ENCODE data around the gene CC2D2A.

CC2D2A gene

GRCh38 chr4:15488136-15488535, 18.5 kb downstream of the CC2D2A start:
- Histone ChIP-seq H3K4me1 (ENCODE audit: insufficient read depth, poor library complexity, severe bottlenecking) (no peaks in the 10 kb centered on the region), H3K9me3 (ENCODE audit: severe bottlenecking) (peaks cover 2% of the 10 kb centered on the region), H3K36me3 (ENCODE audit: low read depth) (no peaks in the 10 kb centered on the region; the same call in 1 of the 2 replicates), H3K4me3 (ENCODE audit: severe bottlenecking) (no peak overlapping the region), H3K27me3 (ENCODE audit: insufficient read depth, poor library complexity, severe bottlenecking) (no peaks in the 10 kb centered on the region), H3K27ac (ENCODE audit: poor library complexity, severe bottlenecking) (no peak overlapping the region)
- DNase-seq (ENCODE audit: low spot score) (no peak), ATAC-seq (ENCODE audit: low read depth) (no peak)
- TF ChIP-seq CTCF (IDR thresholded peaks at IDR 0.05; ENCODE audit: poor library complexity, severe bottlenecking): no peak

DNA sequence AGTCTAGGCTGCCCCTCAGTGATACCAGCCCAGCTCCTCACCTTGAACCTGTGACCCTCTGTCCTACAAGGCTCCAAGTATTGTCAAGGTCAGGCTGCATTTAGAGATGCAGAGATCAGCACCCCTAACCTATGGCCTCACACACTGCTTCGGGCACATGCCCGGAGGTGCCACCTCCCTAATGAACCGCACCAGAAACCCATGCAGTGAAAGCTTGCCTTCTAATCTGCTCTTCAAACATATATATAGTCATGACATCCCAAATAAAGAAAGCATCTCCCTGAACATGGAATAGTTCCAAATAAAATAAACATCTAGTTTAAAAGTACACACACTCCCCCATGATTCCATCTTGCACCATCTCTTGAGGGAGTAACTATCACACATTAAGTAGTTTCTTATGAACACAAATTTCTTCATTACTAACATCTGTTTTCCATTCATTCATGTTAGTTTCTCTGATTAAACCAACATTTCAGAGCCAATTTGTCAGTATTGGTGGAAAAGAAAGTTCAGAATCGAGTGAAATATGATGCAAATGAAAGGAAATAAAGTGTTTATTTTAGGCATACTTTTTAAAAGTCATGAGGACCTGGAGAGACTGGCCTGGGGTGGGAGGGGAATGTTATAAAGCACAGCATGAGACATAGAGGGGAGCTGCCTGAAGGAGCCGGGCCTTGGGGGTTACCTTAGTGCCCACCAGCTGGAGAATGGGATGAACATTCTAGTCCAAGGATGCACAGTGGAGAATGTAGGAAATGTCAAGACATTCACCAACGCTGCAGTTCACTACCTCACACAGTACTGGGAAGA, 19.2 kb downstream of the CC2D2A start:
- Histone ChIP-seq H3K4me3 (ENCODE audit: severe bottlenecking) (no peak overlapping the region), H3K27ac (ENCODE audit: poor library complexity, severe bottlenecking) (no peak overlapping the region), H3K9me3 (ENCODE audit: severe bottlenecking) (peaks cover 2% of the 10 kb centered on the region), H3K27me3 (ENCODE audit: insufficient read depth, poor library complexity, severe bottlenecking) (no peaks in the 10 kb centered on the region), H3K4me1 (ENCODE audit: insufficient read depth, poor library complexity, severe bottlenecking) (no peaks in the 10 kb centered on the region), H3K36me3 (ENCODE audit: low read depth) (no peaks in the 10 kb centered on the region; the same call in 1 of the 2 replicates)
- TF ChIP-seq CTCF (IDR thresholded peaks at IDR 0.05; ENCODE audit: poor library complexity, severe bottlenecking): no peak
- ATAC-seq (ENCODE audit: low read depth): no peak
- no peak for DNase-seq (ENCODE audit: low spot score)

- no peak overlapping the region for H3K27ac ChIP-seq (ENCODE audit: poor library complexity, severe bottlenecking)
- ATAC-seq (ENCODE audit: low read depth): no peak
- TF ChIP-seq CTCF (IDR thresholded peaks at IDR 0.05; ENCODE audit: poor library complexity, severe bottlenecking): no peak
- no peaks in the 10 kb centered on the region; the same call in 1 of the 2 replicates for H3K36me3 ChIP-seq (ENCODE audit: low read depth)
- H3K27me3 ChIP-seq (ENCODE audit: insufficient read depth, poor library complexity, severe bottlenecking): no peaks in the 10 kb centered on the region
- DNase-seq (ENCODE audit: low spot score): no peak
- H3K4me1 ChIP-seq (ENCODE audit: insufficient read depth, poor library complexity, severe bottlenecking): no peaks in the 10 kb centered on the region
- peaks cover 2% of the 10 kb centered on the region for H3K9me3 ChIP-seq (ENCODE audit: severe bottlenecking)
- H3K4me3 ChIP-seq (ENCODE audit: severe bottlenecking): no peak overlapping the region
Measured at GRCh38 chr4:15489551-15489950, 19.9 kb downstream of the CC2D2A start.

DNA sequence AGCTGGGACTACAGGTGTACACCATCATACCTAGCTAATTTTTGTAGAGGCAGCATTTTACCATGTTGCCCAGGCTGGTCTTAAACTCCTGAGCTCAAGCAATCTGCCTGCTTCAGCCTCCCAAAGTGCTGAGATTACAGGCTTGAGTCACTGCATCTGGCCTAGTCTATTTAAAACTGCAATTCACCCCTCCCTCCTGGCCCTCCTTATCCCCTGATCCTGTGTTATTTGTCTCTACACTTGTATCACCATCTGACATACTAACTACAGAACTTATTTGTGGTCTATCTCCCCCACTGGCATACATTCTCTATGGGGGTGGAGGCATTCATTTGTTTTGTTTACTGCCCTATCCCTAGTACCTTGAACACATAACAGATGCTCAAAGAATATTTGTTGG, 23.7 kb downstream of the CC2D2A start:
- Histone ChIP-seq H3K4me3 (ENCODE audit: severe bottlenecking) (no peak overlapping the region), H3K27ac (ENCODE audit: poor library complexity, severe bottlenecking) (no peak overlapping the region), H3K9me3 (ENCODE audit: severe bottlenecking) (peaks cover 2% of the 10 kb centered on the region), H3K36me3 (ENCODE audit: low read depth) (no peaks in the 10 kb centered on the region), H3K4me1 (ENCODE audit: insufficient read depth, poor library complexity, severe bottlenecking) (no peaks in the 10 kb centered on the region), H3K27me3 (ENCODE audit: insufficient read depth, poor library complexity, severe bottlenecking) (no peaks in the 10 kb centered on the region)
- no peak for TF ChIP-seq CTCF (IDR thresholded peaks at IDR 0.05; ENCODE audit: poor library complexity, severe bottlenecking)
- DNase-seq (ENCODE audit: low spot score) (no peak), ATAC-seq (ENCODE audit: low read depth) (no peak)

GRCh38 chr4:15495621-15496020, 25.9 kb downstream of the CC2D2A start:
- no peaks in the 10 kb centered on the region for H3K27me3 ChIP-seq (ENCODE audit: insufficient read depth, poor library complexity, severe bottlenecking)
- no peak overlapping the region for H3K4me3 ChIP-seq (ENCODE audit: severe bottlenecking)
- no peak for DNase-seq (ENCODE audit: low spot score)
- no peaks in the 10 kb centered on the region for H3K4me1 ChIP-seq (ENCODE audit: insufficient read depth, poor library complexity, severe bottlenecking)
- H3K27ac ChIP-seq (ENCODE audit: poor library complexity, severe bottlenecking): no peak overlapping the region
- no peak for TF ChIP-seq CTCF (IDR thresholded peaks at IDR 0.05; ENCODE audit: poor library complexity, severe bottlenecking)
- H3K36me3 ChIP-seq (ENCODE audit: low read depth): no peaks in the 10 kb centered on the region
- no peak for ATAC-seq (ENCODE audit: low read depth)
- peaks cover 2% of the 10 kb centered on the region for H3K9me3 ChIP-seq (ENCODE audit: severe bottlenecking)

Data from RWPE2 (cell line).